Stimulated activated CD8-positive, alpha-beta memory T cell treated with anti-CD3 and anti-CD28 coated beads, Interleukin-7, amount 100 ng/mL, for 24 hours (primary cell): ENCODE data around the gene XIRP1.

Experiments used
- DNase-seq: peaks from one replicate; pipeline ENCODE4 v3.0.0-alpha.2; 2020; ENCODE audit warnings: low read depth

Gene XIRP1

DNA sequence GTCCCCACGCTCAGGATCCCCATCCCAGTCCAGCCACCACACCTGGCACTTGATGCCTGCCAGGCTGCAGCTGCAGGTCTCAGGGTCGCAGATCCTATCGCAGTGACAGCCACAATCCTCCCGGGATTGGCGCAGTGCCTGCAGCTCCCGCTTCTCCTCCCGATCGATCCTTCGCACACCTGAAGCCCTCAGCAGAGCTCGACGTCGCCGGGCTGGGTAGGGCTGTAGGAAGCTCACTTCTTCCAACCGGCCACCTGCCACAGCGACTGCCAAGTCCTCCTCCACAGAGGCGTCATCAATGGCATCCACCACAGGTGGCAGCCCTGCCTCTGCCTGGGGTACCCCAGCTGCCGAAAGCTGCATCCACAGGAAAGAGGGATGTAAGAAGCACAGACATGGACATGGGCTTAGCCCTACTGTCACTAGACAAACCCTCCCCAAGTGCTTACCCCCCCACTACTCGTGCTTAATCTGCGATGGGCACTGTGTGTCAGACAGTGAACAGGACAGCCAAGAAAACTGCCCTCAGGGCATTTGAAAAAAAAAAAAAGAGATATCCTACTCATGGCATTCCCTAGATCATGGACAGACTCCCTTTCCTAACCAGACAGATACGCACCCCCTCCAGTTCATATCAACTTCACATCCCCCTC, 48.2 kb downstream of the XIRP1 start:
- DNase-seq, result no peak

DNA sequence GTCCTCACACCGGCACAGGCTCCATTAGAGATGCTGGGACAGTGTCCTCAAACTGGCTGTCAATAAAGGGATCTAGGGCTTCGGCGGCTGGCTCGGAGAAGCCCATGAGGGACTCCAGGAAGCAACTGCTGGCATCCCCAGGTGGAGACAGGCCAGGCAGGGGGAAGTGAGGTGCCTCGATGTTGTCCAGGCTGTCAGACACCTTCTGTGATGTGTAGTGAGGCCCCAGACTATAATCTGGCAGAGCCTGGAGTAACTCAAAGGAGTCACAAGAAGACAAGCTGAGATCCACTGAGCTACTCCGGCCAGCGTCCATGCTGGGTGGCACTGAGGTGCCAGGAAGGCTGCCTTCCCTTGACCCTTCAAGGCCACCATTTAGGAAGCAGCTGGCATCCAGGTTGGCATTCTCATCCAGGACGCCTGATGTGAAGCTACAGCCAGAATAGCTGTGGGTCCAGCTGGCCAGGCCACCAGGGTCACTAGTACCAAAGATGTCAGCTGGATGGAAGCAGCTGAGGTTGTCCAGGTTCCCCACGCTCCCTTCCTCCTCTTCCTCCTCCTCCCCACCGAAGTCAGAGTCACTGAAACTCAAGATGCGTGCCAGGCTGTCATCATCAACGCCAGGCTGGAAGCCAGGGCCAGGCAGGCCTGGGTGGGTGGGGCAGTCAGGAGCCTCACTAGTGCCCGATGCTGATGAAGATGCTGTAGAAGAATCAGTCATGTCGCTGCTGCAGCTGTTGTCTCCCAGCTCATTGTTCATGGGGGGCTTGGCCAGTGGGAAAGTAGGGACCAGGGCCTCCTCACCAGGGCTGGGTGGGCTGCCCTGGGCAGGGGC, 49.1 kb downstream of the XIRP1 start:
- DNase-seq, result no peak

DNA sequence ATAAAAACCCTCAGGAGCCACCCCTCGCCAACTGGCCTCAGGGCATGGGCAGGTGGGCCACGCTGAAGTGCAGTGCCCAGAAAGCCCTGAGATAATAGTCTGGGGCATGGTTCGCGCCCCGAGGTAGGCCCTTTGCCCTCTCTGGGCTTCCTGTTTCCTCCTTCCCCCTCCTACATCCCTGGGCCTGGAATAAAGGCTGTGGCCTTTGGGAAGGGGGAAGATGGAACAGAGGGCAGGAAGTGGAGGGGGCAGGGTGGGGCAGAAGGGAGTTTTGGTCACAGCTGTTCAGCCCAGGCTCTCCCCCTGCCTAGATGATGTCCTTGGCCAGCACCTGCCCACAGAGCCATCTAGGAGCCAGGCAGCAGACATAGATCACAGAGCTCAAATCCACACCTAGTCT, 50.3 kb downstream of the XIRP1 start:
- DNase-seq, result no peak

DNA sequence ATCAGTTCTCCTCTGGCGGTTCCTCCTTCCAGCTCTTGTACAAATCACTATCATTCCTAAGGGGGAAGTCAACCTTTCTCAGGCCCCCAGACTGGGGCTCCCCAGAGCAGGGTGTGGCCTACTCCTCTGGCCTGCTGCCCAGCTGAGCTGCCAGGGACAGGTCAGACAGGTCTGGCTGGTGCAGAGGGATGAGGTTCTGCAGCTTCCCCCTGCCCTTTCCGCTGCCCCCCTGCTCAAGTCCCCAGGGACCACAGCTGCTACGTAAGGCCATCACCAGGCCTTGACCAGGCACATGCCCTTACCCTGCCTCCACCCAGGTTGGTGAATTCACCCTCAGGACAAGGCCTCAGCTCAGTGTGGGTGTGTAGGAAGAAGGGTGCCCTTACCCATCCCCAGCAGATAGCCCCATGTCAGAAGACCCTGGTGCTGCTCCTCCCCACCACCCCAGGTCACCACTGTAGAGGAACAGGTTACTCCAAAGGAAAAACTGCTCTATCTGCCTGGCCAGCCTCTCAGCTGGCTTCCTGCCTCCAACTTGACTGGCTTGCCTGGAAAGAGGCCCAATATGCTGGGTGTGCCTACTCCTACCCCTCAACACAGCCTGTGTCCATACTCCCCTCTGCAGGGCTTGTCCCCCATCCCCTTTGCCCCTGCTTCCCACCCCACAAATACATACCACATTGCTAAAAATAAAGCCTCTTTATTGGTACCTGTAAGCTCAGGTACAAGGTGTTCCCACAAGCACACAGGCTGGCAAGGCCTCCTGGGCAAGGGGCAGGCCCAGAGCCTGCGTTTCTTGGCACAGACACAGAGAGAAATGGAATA, 51.0 kb downstream of the XIRP1 start:
- no peak for DNase-seq

DNA sequence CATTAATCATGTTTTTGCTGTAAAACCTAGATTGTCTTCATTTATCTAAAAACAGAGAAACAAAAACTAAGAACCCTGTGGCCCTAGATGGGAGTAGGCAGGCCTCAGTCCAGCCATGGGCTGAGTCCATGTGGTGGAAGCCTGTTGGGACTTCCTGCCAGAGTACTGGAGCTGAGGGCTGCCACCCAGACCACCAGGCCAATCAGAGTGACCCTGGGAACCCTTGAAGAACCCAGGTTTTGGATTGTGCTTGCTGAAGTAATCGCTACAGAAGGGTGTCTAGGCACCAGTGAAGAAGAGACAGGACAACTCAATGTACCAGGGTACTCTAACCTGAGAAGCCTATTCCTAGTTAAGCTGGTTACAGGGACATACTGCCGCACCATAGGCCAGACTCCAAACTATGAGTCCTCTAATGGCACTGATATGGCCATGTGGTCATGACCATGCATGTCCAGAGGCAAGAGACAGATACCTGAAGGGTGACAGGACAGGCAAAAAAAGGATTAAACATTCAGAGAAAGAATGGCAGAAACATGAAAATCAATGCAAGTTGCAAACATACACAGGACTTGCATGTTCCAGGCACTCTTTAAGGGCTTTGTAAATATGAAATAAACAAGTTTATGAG, 51.9 kb downstream of the XIRP1 start:
- no peak for DNase-seq

DNA sequence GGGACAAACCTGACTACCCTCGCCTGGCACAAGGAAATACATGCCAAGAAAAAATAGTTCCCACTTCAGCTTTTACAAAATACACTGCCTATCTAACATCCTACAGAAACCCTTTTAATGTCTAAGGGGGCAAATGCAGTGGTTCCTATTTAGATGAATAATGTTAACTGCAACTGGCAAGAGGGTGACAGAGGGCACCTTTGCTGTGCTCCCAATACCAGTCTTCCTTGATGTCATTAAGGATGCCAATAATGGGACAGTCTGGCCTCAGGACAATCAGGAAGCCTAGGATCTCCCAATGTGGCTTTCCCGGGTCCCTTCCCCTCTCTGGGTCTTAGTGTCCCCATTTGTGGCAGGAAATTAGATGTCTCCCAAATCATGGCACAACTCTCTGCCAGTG, 53.0 kb downstream of the XIRP1 start:
- DNase-seq, result no peak

DNA sequence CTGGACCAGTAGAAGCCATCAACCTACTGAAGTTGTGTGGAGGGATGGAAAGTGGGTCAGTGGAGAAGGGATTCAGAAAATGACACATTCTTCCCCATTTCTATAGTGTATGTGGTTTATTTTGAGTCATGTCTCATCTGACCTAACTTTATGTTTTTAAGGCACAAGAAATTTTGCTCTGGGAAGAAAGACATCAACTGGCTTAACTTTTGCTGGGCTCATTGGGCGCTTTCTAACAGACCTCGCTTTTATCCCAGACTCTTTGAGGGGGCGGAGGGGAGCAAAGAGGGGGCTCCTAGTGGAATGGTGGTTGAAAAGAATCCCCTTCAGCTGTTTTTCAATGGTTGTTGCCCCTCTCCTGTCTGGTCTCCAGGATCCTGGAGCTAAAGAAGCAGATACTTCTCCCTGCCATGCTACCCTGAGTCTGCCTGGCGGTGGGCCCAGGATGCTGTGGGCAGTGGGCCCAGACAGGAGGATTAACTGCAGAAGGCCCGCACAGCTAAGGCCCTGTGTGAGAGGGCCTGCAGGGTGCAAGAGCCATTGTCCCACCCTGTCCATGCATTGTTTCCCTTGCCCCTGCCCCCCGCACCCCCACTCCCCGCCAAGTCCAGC, 53.5 kb downstream of the XIRP1 start:
- no peak for DNase-seq

DNA sequence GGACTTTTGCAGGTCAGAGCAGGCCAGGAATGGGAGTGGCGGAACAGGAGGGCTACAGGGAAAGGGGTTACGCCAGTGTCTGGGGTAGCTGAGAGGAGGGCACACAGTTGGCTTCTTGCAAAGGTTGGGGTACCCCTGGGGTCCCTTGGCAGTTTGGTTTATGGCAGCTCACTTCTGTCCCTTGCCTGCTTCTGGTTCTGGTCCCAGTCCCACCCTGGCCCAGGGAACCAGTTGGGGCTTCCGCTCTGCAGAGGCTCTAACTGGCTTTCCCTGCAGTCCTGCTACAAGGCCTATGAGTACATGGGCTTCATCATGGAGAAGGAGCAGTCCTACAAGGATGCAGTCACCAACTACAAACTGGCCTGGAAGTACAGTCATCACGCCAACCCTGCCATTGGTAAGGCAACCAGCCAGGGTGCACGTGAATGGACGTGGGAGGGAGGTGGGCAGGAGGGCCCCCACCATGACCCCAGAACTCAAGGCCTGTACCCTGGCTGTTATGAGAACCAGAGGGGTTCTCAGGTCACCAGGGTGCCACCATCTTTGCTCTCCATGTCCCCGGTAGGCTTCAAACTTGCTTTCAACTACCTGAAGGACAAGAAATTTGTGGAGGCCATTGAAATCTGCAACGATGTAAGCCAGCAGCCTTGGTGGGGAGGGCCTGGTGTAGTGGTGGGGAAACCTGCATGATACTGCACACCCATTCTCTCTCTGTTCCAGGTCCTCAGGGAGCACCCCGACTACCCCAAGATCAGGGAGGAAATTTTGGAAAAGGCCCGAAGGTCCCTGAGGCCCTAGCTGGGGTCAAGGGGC, 54.2 kb downstream of the XIRP1 start:
- DNase-seq, result no peak

DNA sequence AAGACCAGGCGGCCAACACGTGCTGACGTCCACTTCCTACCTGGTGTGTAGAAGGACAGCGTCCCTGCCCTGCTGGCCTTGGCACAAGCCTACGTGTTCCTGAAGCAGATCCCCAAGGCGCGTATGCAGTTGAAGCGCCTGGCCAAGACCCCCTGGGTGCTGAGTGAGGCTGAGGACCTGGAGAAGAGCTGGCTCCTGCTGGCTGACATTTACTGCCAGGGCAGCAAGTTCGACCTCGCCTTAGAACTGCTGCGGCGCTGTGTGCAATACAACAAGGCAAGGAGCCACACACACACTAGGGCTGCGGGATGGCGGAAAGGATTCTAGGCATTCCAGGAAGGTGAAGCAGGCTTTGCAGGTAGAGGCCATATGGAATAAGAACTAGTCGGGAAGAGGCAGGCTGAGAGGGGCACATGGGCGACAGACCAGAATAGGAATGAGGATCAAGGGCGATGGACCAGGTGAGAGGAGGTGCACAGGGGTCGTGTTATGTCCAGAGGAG, 54.9 kb downstream of the XIRP1 start:
- no peak for DNase-seq

DNA sequence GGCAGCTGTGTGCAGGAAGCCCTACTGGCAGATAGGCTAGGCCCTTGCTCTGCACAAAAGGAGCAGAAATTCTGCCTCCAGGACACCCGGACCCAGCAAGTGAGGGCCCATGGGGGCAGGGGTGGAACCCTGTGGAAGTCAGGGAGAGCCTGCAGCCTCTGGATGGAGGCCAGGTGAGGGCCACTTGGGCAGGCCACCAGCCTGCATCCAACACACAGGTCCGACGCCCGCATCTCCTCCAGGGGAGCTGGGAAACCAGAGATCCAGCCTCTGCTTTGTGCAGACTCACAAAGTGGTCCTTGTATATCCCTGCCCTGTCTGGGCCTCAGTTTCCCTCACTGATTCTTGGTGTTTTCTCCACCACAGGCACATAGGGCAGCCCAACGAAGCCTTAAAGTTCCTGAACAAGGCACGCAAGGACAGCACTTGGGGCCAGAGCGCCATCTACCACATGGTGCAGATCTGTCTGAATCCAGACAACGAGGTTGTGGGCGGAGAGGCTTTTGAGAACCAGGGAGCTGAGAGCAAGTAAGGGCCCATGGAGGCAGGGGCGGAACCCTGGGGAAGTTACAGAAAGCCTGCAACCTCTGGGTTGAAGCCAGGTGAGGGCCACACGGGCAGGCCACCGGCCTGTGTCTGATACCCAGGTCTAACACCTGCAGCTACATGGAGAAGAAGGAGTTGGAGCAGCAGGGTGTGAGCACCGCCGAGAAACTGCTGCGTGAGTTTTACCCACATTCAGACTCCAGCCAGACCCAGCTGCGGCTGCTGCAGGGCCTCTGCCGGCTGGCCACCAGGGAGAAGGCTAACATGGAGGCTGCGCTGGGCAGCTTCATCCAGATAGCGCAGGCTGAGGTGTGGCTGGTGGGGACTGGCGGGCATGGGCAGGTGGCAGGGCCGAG, 55.6 kb downstream of the XIRP1 start:
- no peak for DNase-seq

DNA sequence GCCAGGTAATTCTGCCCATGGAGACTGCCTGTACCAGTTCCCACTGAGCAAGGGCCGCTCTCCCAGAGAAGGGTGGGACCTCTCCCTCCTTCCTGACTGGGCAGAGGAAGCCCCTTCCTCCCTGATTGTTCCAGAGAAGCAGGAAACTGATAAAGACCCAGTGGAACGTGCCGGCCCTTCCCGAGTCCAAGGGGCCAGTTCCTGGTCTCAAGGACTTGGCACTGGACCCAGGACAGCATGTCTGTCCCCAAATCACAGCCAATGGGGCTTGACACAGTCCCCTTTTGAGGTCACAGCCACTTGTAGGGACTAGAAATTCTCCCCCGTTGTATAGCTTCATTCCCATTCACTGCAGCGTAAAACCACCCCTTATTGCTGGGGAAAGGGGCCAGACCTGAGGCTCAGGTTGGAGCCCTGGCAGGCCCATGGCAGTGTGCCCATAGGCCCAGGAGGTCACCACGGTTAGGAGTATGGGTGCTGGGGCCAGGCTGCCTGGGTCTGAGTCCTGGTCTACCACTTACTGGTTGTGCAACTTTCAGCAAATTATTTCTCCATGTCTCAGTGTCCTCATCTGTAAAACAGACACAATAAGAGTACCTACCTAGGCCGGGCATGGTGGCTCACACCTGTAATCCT, 57.1 kb downstream of the XIRP1 start:
- no peak for DNase-seq

DNA sequence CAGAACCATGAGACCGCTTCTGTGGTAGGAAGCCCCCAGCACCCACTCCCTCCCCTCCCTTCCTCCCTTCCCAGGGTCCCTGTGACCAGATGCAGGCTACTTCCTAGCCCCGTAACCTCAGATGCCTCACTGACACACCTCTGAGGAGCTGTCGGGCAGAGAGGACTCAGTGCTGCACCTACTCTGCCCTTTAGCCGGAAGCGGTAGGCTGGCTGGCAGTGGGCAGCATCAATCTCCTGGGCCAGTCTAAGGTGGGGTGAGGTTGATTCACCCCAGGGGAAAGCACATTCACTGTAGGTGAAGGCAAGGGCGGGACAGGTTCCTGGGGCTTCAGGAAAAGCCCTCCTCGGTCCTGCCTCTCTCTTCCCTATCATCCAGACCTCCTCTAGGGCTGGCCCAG, 58.1 kb downstream of the XIRP1 start:
- DNase-seq, result no peak

DNA sequence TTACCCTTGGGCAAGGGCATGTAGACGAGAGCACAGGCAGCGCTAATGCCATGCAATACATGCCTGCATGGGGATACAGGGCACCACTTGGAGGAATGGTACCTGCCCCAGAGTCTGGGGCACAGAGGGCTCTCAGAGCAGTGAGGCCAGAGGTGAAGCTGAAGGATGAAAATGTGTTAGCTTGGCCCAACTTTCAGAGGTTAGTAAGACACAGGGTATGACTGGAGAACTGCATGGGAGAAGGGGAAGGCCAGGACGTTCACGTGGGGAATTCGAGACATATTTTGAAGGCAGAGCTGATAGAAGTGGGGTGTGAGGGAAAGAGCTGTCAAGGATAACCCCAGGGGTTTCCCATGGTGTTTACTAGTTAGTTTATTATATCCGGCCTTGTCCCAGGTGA, 58.6 kb downstream of the XIRP1 start:
- no peak for DNase-seq
